HepG2 (cell line): Measurements from ENCODE around the gene URAD. TPM values are rescaled to one million over a fixed set of nuclear protein-coding genes. Genes with fewer than 3 reads are reported as not detected.

ENCODE experiments used
- ATAC-seq: fragments of 200-7000 bp; cut with Tn5 transposase; 3 replicates; pipeline ENCODE4 v1.9.1; 2020; ENCODE audit warnings: mild to moderate bottlenecking, moderate library complexity
- BruUV-seq: library from RNA; stranded (reverse); fragments of 400-500 nt; replicated peaks from 2 replicates; lab custom pipeline; 2021; lab: Mats Ljungman, UMichigan
- CTCF ChIA-PET: fragments of 300-600 bp; formaldehyde crosslinking; extraction: SDS; loops from one replicate; lab custom pipeline; 2021; ENCODE audit warnings: low total read pairs, inconsistent platforms, low intra/inter-chr PET ratio; lab: Yijun Ruan, JAX
- POLR2A ChIA-PET: fragments of 350-600 bp; sonication (Branson Sonifier 250); formaldehyde crosslinking; loops from one replicate; lab custom pipeline; 2020; ENCODE audit warnings: antibody characterized with exemption, inconsistent platforms; lab: Yijun Ruan, JAX
- DNase-seq: peaks from one replicate; pipeline ENCODE4 v3.0.0-alpha.2; 2015; ENCODE audit warnings: low spot score
- FAIRE-seq: peaks from 3 replicates; lab custom pipeline; 2011; peaks lifted over from hg19 to GRCh38; lab: Jason Lieb, UNC
- H2AFZ ChIP-seq: one replicate; pipeline ENCODE4 v1.6.1; 2011; ENCODE audit warnings: low read length, inconsistent platforms
- H3K27ac ChIP-seq: fragments of 300-600 bp; 3 replicates; pipeline ENCODE4 v1.8.0; 2011; ENCODE audit warnings: mixed run types, mild to moderate bottlenecking, mixed read lengths, low read length, inconsistent platforms; ENCODE audit not compliant: insufficient read depth; ENCODE audit errors: extremely low read length
- H3K27me3 ChIP-seq, 2 experiments: fragments of 200-600 bp in 1 of 2; 2 replicates in 1 of 2; 3 replicates in 1 of 2; pipeline versions ENCODE4 v1.6.0 to v1.8.0; 2011; ENCODE audit warnings: low read length in 2 of 2, mild to moderate bottlenecking in 2 of 2, moderate library complexity in 2 of 2, inconsistent platforms in 1 of 2; ENCODE audit not compliant: insufficient read depth in 2 of 2, control insufficient read depth in 1 of 2
- H3K36me3 ChIP-seq, 2 experiments: fragments of 200-600 bp in 1 of 2; replicated peaks in 1 of 2; 2 replicates in 1 of 2; 3 replicates in 1 of 2; pipeline versions ENCODE4 v1.5.1 to v1.8.0; 2011; ENCODE audit warnings: low read length in 2 of 2, inconsistent platforms in 1 of 2; ENCODE audit not compliant: insufficient read depth in 2 of 2, control insufficient read depth in 1 of 2
- H3K4me1 ChIP-seq: 2 replicates; pipeline ENCODE4 v1.5.1; 2012; ENCODE audit warnings: low read length, inconsistent platforms; ENCODE audit not compliant: insufficient read depth
- H3K4me2 ChIP-seq: 2 replicates; pipeline ENCODE4 v1.6.0; 2011; ENCODE audit warnings: low read depth, low read length, inconsistent platforms
- H3K4me3 ChIP-seq, 3 experiments: fragments of 200-600 bp in 1 of 3; sonication (generic), shearing (Covaris generic) in 1 of 3; replicated peaks in 1 of 3; 2 replicates each; pipeline ENCODE4 v1.5.1; 2011 to 2016; ENCODE audit warnings: low read length in 3 of 3, inconsistent platforms in 2 of 3, low read depth in 2 of 3, mild to moderate bottlenecking in 2 of 3, control low read depth in 1 of 3, mixed read lengths in 1 of 3; ENCODE audit not compliant: insufficient read depth in 1 of 3
- H3K79me2 ChIP-seq: one replicate; pipeline ENCODE4 v1.6.1; 2011; ENCODE audit warnings: low read length, inconsistent platforms; ENCODE audit not compliant: insufficient read depth
- H3K9ac ChIP-seq: 2 replicates; pipeline ENCODE4 v1.6.0; 2011; ENCODE audit warnings: mild to moderate bottlenecking, low read depth, low read length, inconsistent platforms; ENCODE audit not compliant: insufficient read depth
- H3K9me3 ChIP-seq: 2 replicates; pipeline ENCODE4 v1.5.1; 2012; ENCODE audit warnings: mild to moderate bottlenecking, low read length
- H4K20me1 ChIP-seq: 2 replicates; pipeline ENCODE4 v1.6.0; 2011; ENCODE audit warnings: inconsistent platforms, mild to moderate bottlenecking, low read length, moderate library complexity; ENCODE audit not compliant: insufficient read depth
- FIP1L1 ChIP-seq: fragments of 200-400 bp; formaldehyde crosslinking; IDR thresholded peaks from 2 replicates; pipeline ENCODE4 v1.6.1; 2018; ENCODE audit warnings: low read depth, mild to moderate bottlenecking, low read length, moderate library complexity, borderline replicate concordance; ENCODE audit not compliant: insufficient read depth
- GLI4 ChIP-seq: sonication (generic); formaldehyde crosslinking; IDR thresholded peaks from 2 replicates; pipeline ENCODE4 v1.5.1; 2020; ENCODE audit warnings: missing genetic modification reagents, mild to moderate bottlenecking, moderate library complexity, borderline replicate concordance
- HDAC6 ChIP-seq: fragments of 200-600 bp; sonication (generic); IDR thresholded peaks from 2 replicates; pipeline ENCODE4 v1.7.0; 2017; ENCODE audit warnings: mild to moderate bottlenecking, antibody characterized with exemption, low read length, low read depth
- ISL2 ChIP-seq: sonication (generic); formaldehyde crosslinking; IDR thresholded peaks from 2 replicates; pipeline ENCODE4 v1.5.0; 2020; ENCODE audit warnings: missing genetic modification reagents
- NR2F2 ChIP-seq: IDR thresholded peaks from 2 replicates; pipeline ENCODE4 v1.6.1; 2012; ENCODE audit warnings: low read depth, inconsistent platforms, borderline replicate concordance
- NR3C1 ChIP-seq: sonication (generic); formaldehyde crosslinking; IDR thresholded peaks from 2 replicates; pipeline ENCODE4 v1.4.0; 2020; ENCODE audit warnings: missing genetic modification reagents
- PAX8 ChIP-seq: sonication (generic); formaldehyde crosslinking; IDR thresholded peaks from 2 replicates; pipeline ENCODE4 v1.8.0; 2022; ENCODE audit warnings: mild to moderate bottlenecking, missing genetic modification reagents, borderline replicate concordance
- POLR2A ChIP-seq, 2 experiments: IDR thresholded peaks; 2 replicates each; pipeline ENCODE4 v1.6.1; 2011; ENCODE audit warnings: low read depth in 2 of 2, low read length in 2 of 2, mild to moderate bottlenecking in 1 of 2, moderate library complexity in 1 of 2; ENCODE audit not compliant: insufficient read depth in 1 of 2
- RBM39 ChIP-seq: fragments of 200-400 bp; formaldehyde crosslinking; IDR thresholded peaks from one replicate; pipeline ENCODE4 v1.6.1; 2018; ENCODE audit warnings: antibody characterized with exemption, mild to moderate bottlenecking, low read depth, low read length; ENCODE audit not compliant: poor library complexity, severe bottlenecking
- SALL2 ChIP-seq: sonication (generic); formaldehyde crosslinking; IDR thresholded peaks from 2 replicates; pipeline ENCODE4 v1.8.1; 2023; ENCODE audit warnings: mild to moderate bottlenecking, missing genetic modification reagents, inconsistent platforms
- SMC3 ChIP-seq: IDR thresholded peaks from 2 replicates; pipeline ENCODE4 v1.6.1; 2011; ENCODE audit warnings: low read length, improper control_type of control experiment
- ZBTB1 ChIP-seq: sonication (generic); formaldehyde crosslinking; IDR thresholded peaks from 2 replicates; pipeline ENCODE4 v1.4.0; 2020; ENCODE audit warnings: missing genetic modification reagents, borderline replicate concordance
- ZNF329 ChIP-seq: sonication (generic); formaldehyde crosslinking; IDR thresholded peaks from 2 replicates; pipeline ENCODE4 v1.9.0; 2021; ENCODE audit warnings: low read depth, mild to moderate bottlenecking, missing genetic modification reagents
- ZNF816 ChIP-seq: sonication (generic); formaldehyde crosslinking; IDR thresholded peaks from 2 replicates; pipeline ENCODE4 v1.8.0; 2022; ENCODE audit warnings: missing genetic modification reagents, mild to moderate bottlenecking, borderline replicate concordance
- ZNF83 ChIP-seq: sonication (generic); formaldehyde crosslinking; IDR thresholded peaks from 2 replicates; pipeline ENCODE4 v1.4.0; 2020; ENCODE audit warnings: missing genetic modification reagents, mild to moderate bottlenecking, borderline replicate concordance
- ZNF879 ChIP-seq: sonication (generic); formaldehyde crosslinking; IDR thresholded peaks from 2 replicates; pipeline ENCODE4 v1.8.1; 2023; ENCODE audit warnings: missing genetic modification reagents
- WGBS: methylation state at CpG from one replicate; pipeline ENCODE4 v1.1.6; 2017; ENCODE audit warnings: low lambda C conversion rate; 5-methylcytosine and 5-hydroxymethylcytosine counted together
- in situ Hi-C: cut with HindIII; loops from 2 replicates; pipeline ENCODE4 v1.10.0; 2017; ENCODE audit warnings: low pct_unique_long_range_greater_than_20kb; ENCODE audit not compliant: extremely low pct_ligation_motif_present
- intact Hi-C: fragments of 100-400 bp; cut with micrococcal nuclease; formaldehyde crosslinking; loops from one replicate; pipeline ENCODE4 v1.10.0; 2022; ENCODE audit not compliant: unreplicated experiment
- polyA plus RNA-seq, 8 experiments: library from polyadenylated mRNA; depleted of rRNA in 3 of 8; stranded (reverse) in 7 of 8; unstranded in 1 of 8; fragments of >200 nt; fragmentation: Illumina TruSeq in 4 of 8; extraction: Trizol in 4 of 8; gene quantifications; 2 replicates each; pipeline versions ENCODE4 v1.2.1 to v1.2.3, GENCODE V29; 2011 to 2016; ENCODE audit warnings: low read depth in 4 of 8, missing spikeins in 1 of 8, mixed read lengths in 1 of 8; ENCODE audit not compliant: insufficient read depth in 1 of 8
- total RNA-seq, 5 experiments: library from RNA; depleted of rRNA; stranded (reverse); fragments of >200 nt; fragmentation: Illumina TruSeq; extraction: Trizol; gene quantifications; 2 replicates each; pipeline ENCODE4 v1.2.3, GENCODE V29; 2016; ENCODE audit warnings: low read depth in 1 of 5
- TF ChIP-seq, protein P1 (sequence below), 2 experiments: fragments of 450-650 bp in 1 of 2; sonication (generic) in 1 of 2; formaldehyde crosslinking; IDR thresholded peaks; 2 replicates each; pipeline versions ENCODE4 v1.5.0 to v1.8.0; 2020 to 2022; ENCODE audit warnings: mild to moderate bottlenecking in 1 of 2, missing genetic modification reagents in 1 of 2

Gene URAD
- total and polyA plus RNA-seq, 2 of the 13 experiments (the other 11 are each of a cell fraction or from before 2014, with no cell fraction given), result not detected

DNA sequence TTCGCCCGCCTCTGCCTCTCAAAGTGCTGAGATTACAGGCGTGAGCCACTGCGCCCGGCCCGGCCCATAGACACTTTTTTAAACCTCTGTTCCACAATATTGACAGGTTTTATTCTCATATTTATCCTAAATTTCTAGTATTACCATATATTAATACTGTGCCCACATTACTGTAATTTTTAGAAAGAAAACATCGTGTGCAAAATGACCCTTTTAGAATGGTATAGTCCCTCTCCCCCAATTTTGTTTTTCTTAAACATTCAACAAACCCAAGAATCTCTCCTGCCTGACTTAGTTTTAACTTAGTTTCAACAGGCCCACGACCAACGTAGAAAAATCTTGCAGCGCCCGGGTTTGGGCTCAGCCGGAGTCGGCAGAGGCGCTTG lies 28.5 kb downstream of the URAD start:
- H3K4me2 ChIP-seq, result peak overlapping the region; percentile 89
- BruUV-seq, result no TSS peak
- no peaks in the 10 kb centered on the region for H4K20me1 ChIP-seq
- 15% methylated on average over 14 of the region's 14 CpGs for WGBS
- peak overlapping the region; percentile 17 to 77 (median 58) for H3K4me3 ChIP-seq
- FAIRE-seq (no peak), DNase-seq (no peak), ATAC-seq (no peak)
- ChIA-PET POLR2A (interaction anchor here (0.7 to 2.4 kb wide), 8 partner anchors 14 to 969 kb away, joined by 3 to 9 read pairs (median 4); partner anchors contain the start of genes MTIF3 and PDX1), CTCF (no interaction called here)
- in situ Hi-C loops, result loop anchor here (25.0 kb wide), 1 partner anchor 998 kb away; no protein-coding TSS in a partner anchor
- H3K27me3 ChIP-seq, result peaks cover 0 to 6% of the 10 kb centered on the region in 2 experiments; a peak in 2 of 5 replicates
- 0 out of 2 replicates have a peak, but pooled peaks have one; percentile 9 for TF ChIP-seq ZNF816 (CRISPR knock-in tag)
- no peak for TF ChIP-seq HDAC6
- no peaks in the 10 kb centered on the region for H3K9me3 ChIP-seq
- H3K27ac ChIP-seq, result peak overlapping the region; percentile 98
- intact Hi-C loops, result loop anchor here (1.0 to 2.0 kb wide), 4 partner anchors 25 to 598 kb away; no protein-coding TSS in a partner anchor
- no peaks in the 10 kb centered on the region for H3K36me3 ChIP-seq
- peak overlapping the region; percentile 80 for H3K9ac ChIP-seq
- no peak overlapping the region for H2AFZ ChIP-seq
- H3K79me2 ChIP-seq, result no peaks in the 10 kb centered on the region
- peaks cover 61% of the 10 kb centered on the region for H3K4me1 ChIP-seq

DNA sequence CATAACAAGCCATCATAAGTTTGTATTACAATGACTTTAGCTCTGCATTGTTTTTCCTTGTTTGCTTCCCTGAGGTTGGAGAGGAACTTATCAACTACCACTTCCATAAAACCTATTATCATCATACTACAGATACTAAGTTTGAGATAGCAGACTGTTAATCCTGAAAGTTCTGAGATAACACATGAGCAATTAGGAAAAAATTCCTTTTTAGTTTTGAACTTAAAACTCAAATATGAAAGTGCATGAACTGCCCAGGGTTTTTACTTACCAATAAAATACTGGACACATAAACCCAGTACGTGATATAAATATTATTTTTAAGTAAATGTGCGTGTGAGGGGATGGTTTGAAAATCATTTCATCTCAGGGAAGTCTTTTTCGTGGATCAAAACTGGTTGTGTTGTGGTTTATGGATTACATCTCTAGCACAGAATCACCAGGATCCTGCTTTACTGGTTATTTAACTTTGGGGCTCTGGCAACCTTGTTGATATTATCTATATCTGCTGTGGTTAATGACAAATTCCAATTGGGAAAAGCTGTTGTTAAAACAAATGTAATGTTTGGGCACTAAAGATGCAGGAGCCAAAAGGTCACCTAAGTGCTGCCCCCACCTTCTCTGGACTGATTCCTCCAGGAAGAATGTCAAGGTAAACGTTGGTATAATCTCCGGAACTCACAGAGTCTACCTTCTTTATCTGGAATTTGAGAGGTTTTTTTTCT lies 31.8 kb downstream of the URAD start:
- Histone ChIP-seq H3K27ac (no peak overlapping the region), H3K36me3 (no peaks in the 10 kb centered on the region), H2AFZ (no peak overlapping the region), H3K4me1 (peaks cover 50% of the 10 kb centered on the region), H3K9ac (no peak overlapping the region), H3K27me3 (peaks cover 0 to 4% of the 10 kb centered on the region in 2 experiments; a peak in 1 of 5 replicates), H3K9me3 (no peaks in the 10 kb centered on the region), H3K79me2 (no peaks in the 10 kb centered on the region), H3K4me3 (no peak overlapping the region), H4K20me1 (no peaks in the 10 kb centered on the region), H3K4me2 (no peak overlapping the region)
- BruUV-seq, result no TSS peak
- POLR2A ChIA-PET, result no interaction called here
- ATAC-seq (no peak), FAIRE-seq (no peak), DNase-seq (no peak)
- WGBS, result 3% methylated on average over 5 of the region's 5 CpGs
- CTCF ChIA-PET, result interaction anchor here (1.0 kb wide), 1 partner anchor 88 kb away, joined by 3 read pairs; no protein-coding TSS in a partner anchor
- in situ Hi-C loops, result loop anchor here (25.0 kb wide), 1 partner anchor 994 kb away; no protein-coding TSS in a partner anchor
- intact Hi-C loops, result no loop called here
- TF ChIP-seq PAX8 (CRISPR knock-in tag) (no peak), NR2F2 (no peak), RBM39 (no peak), GLI4 (CRISPR knock-in tag) (no peak), ZBTB1 (CRISPR knock-in tag) (no peak), ZNF879 (CRISPR knock-in tag) (no peak), POLR2A (IDR thresholded peaks at IDR 0.05; ENCODE audit: insufficient read depth in 1 of 2, low read depth in 2 of 2, low read length in 2 of 2) (no peak), ZNF83 (no peak), ISL2 (no peak), SALL2 (CRISPR knock-in tag) (no peak), NR3C1 (no peak), SMC3 (no peak), ZNF329 (CRISPR knock-in tag) (no peak), FIP1L1 (no peak)
- TF ChIP-seq, protein P1, sequence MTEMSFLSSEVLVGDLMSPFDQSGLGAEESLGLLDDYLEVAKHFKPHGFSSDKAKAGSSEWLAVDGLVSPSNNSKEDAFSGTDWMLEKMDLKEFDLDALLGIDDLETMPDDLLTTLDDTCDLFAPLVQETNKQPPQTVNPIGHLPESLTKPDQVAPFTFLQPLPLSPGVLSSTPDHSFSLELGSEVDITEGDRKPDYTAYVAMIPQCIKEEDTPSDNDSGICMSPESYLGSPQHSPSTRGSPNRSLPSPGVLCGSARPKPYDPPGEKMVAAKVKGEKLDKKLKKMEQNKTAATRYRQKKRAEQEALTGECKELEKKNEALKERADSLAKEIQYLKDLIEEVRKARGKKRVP (CRISPR knock-in tag; IDR thresholded peaks at IDR 0.05), result no peak
